ENCODE results near the gene SCLT1. TPM values are rescaled to one million over a fixed set of nuclear protein-coding genes. Genes with fewer than 3 reads are reported as not detected.

The SCLT1 gene
- total RNA-seq, 2 donors from 2014 or later: 11.4 to 12.0 TPM

DNA sequence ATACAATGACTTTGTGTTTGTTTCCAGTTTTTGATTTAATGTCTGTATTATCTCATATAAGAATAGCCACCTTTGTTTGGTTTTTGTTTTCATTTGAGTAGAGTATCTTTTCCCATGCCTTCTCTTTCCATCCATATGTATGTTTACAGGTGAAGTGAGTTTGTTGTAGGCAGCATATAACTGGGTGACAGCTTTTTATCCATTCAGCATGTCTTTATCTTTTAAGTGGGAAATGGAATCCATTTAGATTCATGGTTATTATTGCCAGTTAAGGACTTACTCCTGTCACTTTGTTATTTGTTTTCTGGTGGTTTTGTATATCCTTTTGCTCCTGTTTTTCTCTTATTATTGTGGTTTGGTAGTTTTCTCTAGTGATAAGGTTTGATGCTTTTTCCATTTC is 34.3 kb downstream of the SCLT1 start:
- Histone ChIP-seq H3K9me3 (ENCODE audit: control insufficient read depth, low read length) (peaks cover 96% of the 10 kb centered on the region), H3K4me3 (ENCODE audit: low read length) (no peak overlapping the region), H3K36me3 (ENCODE audit: control insufficient read depth, insufficient read depth, low read length) (peaks cover 19% of the 10 kb centered on the region), H3K4me1 (ENCODE audit: control insufficient read depth, insufficient read depth, low read length) (no peaks in the 10 kb centered on the region), H3K9ac (ENCODE audit: extremely low read depth, low read length, poor library complexity, severe bottlenecking) (no peak overlapping the region), H3K27me3 (ENCODE audit: control insufficient read depth, insufficient read depth, low read length, poor library complexity, severe bottlenecking) (no peaks in the 10 kb centered on the region), H3K27ac (ENCODE audit: low read depth, low read length) (no peak overlapping the region)
- H3K4me3 Mint-ChIP-seq: no peak overlapping the region
- H3K9me3 Mint-ChIP-seq: peaks cover 93% of the 10 kb centered on the region
- no peaks in the 10 kb centered on the region for H3K27me3 Mint-ChIP-seq (ENCODE audit: insufficient read depth)
- H3K4me1 Mint-ChIP-seq: no peaks in the 10 kb centered on the region
- no peak for TF ChIP-seq CTCF (conservative IDR thresholded peaks at IDR 0.05)
- no peak for DNase-seq
- H3K36me3 Mint-ChIP-seq (ENCODE audit: low read depth): peaks cover 62% of the 10 kb centered on the region
- H3K27ac Mint-ChIP-seq: no peak overlapping the region

DNA sequence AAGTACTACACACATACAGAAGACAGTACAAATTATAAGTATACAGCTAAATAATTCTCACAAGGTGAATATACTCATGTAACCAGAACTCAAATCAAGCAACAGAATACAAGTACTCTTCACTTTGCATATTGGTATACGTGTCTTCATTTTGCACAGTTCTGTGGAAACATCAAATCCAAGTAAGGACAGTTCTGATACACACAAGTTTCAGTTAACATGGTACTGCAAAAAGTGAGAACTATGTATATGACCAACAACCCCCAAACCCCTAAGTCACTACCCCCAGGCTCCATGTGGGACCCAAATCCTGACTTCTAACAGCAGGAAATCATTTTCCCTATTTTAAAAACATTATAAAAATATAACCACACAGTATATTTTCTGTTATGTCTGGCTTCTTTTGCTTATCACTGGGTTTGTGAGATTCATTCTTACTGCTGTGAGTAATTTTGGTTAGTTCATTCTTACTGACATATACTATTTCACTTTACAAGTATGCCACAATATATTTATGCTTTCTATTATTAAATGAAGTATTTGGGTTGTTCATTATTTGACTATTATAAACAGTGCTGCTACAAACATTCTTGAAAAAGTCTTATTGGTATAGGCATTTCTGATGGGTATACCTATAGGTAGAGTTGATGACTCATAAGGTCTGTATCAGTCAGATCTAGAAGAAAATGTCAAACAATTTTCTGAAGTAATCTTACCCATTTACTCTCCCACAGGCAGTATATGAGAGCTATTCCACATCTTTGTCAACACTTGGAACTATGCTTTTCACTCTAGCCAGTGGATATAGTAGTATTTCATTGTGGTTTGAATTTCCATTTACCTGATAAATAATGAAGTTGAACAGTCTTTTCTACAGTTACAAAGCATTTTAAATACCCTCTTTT is 47.0 kb downstream of the SCLT1 start:
- H3K4me3 Mint-ChIP-seq: no peak overlapping the region
- TF ChIP-seq CTCF (conservative IDR thresholded peaks at IDR 0.05): no peak
- no peaks in the 10 kb centered on the region for H3K4me1 Mint-ChIP-seq
- Histone ChIP-seq H3K4me3 (ENCODE audit: low read length) (no peak overlapping the region), H3K27me3 (ENCODE audit: control insufficient read depth, insufficient read depth, low read length, poor library complexity, severe bottlenecking) (no peaks in the 10 kb centered on the region), H3K9me3 (ENCODE audit: control insufficient read depth, low read length) (peaks cover 10% of the 10 kb centered on the region), H3K9ac (ENCODE audit: extremely low read depth, low read length, poor library complexity, severe bottlenecking) (no peak overlapping the region), H3K27ac (ENCODE audit: low read depth, low read length) (no peak overlapping the region), H3K4me1 (ENCODE audit: control insufficient read depth, insufficient read depth, low read length) (no peaks in the 10 kb centered on the region), H3K36me3 (ENCODE audit: control insufficient read depth, insufficient read depth, low read length) (no peaks in the 10 kb centered on the region)
- H3K27me3 Mint-ChIP-seq (ENCODE audit: insufficient read depth): no peaks in the 10 kb centered on the region
- no peaks in the 10 kb centered on the region for H3K36me3 Mint-ChIP-seq (ENCODE audit: low read depth)
- no peak for DNase-seq
- 98 to 100% methylated on average over 1 of the region's 1 CpG for WGBS, 2 experiments (ENCODE audit: insufficient coverage in 1 of 2, insufficient read length in 1 of 2)
- H3K9me3 Mint-ChIP-seq: peaks cover 19% of the 10 kb centered on the region
- H3K27ac Mint-ChIP-seq: no peak overlapping the region

DNA sequence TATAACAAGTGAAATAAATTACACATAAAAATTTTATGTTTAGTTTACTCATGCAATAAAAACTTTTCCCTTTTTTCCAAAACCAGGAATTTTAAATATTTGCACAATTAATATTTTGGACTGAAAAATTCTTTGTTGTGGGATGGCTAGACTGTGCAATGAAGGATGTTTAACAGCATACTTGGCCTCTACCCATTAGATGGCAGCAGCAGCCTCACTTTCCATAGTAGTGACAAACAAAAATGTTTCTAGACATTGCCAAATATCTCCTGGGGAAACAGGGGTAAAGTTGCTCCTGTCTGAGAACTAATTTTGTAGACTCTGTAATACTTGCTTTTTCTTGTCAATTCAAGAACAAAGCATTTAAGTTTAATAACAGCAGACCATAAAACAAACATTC is 49.8 kb downstream of the SCLT1 start:
- Histone ChIP-seq H3K27ac (ENCODE audit: low read depth, low read length) (no peak overlapping the region), H3K9ac (ENCODE audit: extremely low read depth, low read length, poor library complexity, severe bottlenecking) (no peak overlapping the region), H3K9me3 (ENCODE audit: control insufficient read depth, low read length) (no peaks in the 10 kb centered on the region), H3K4me1 (ENCODE audit: control insufficient read depth, insufficient read depth, low read length) (no peaks in the 10 kb centered on the region), H3K4me3 (ENCODE audit: low read length) (no peak overlapping the region), H3K36me3 (ENCODE audit: control insufficient read depth, insufficient read depth, low read length) (no peaks in the 10 kb centered on the region), H3K27me3 (ENCODE audit: control insufficient read depth, insufficient read depth, low read length, poor library complexity, severe bottlenecking) (no peaks in the 10 kb centered on the region)
- Mint-ChIP-seq H3K4me1 (no peaks in the 10 kb centered on the region), H3K27ac (no peak overlapping the region), H3K9me3 (peaks cover 2% of the 10 kb centered on the region), H3K36me3 (ENCODE audit: low read depth) (no peaks in the 10 kb centered on the region), H3K4me3 (no peak overlapping the region), H3K27me3 (ENCODE audit: insufficient read depth) (no peaks in the 10 kb centered on the region)
- TF ChIP-seq CTCF (conservative IDR thresholded peaks at IDR 0.05): peak; percentile 44
- no peak for DNase-seq

Data from endodermal cell (in vitro differentiated cells).